ENCODE measurements around the gene HGFAC. TPM values are rescaled to one million over a fixed set of nuclear protein-coding genes. Genes with fewer than 3 reads are reported as not detected.

The HGFAC gene
- total and polyA plus RNA-seq, 7 donors, result 0.22 to 0.55 (median 0.36) TPM; not detected in 2

- DNase-seq, result no peak
- H3K36me3 ChIP-seq, result peaks cover 9 to 78% (median 23%) of the 10 kb centered on the region in 4 donors
Measured at GRCh38 chr4:3420956-3421355, 20.8 kb upstream of the HGFAC start.

GRCh38 chr4:3421470-3421869, 20.3 kb upstream of the HGFAC start:
- intact Hi-C loops (cut with DNase I), result no loop called here
- DNase-seq, result no peak
- no peaks in the 10 kb centered on the region for H3K4me1 ChIP-seq
- WGBS, 2 donors, result 87 to 90% methylated on average over 12 of the region's 12 CpGs
- H3K36me3 ChIP-seq, result peaks cover 9 to 72% (median 23%) of the 10 kb centered on the region in 4 donors
- no peaks in the 10 kb centered on the region for H3K27me3 ChIP-seq
- H3K4me3 ChIP-seq, result no peak overlapping the region
- no peak overlapping the region for H3K27ac ChIP-seq
- no peaks in the 10 kb centered on the region for H3K9me3 ChIP-seq
- TF ChIP-seq POLR2A (IDR thresholded peaks at IDR 0.05) (no peak), POLR2AphosphoS5 (IDR thresholded peaks at IDR 0.05) (no peak), EP300 (IDR thresholded peaks at IDR 0.05) (no peak), CTCF (IDR thresholded peaks at IDR 0.05) (no peak)

More at GRCh38 chr4:3420956-3421355, 20.8 kb upstream of the HGFAC start:
- no peaks in the 10 kb centered on the region for H3K4me1 ChIP-seq
- TF ChIP-seq POLR2A (IDR thresholded peaks at IDR 0.05), result no peak
- no peak for TF ChIP-seq EP300 (IDR thresholded peaks at IDR 0.05)
- no peak for TF ChIP-seq CTCF (IDR thresholded peaks at IDR 0.05)
- no peak for TF ChIP-seq POLR2AphosphoS5 (IDR thresholded peaks at IDR 0.05)
- 93 to 94% methylated on average over 10 of the region's 10 CpGs for WGBS, 2 donors
- intact Hi-C loops (cut with DNase I), result no loop called here
- H3K9me3 ChIP-seq, result no peaks in the 10 kb centered on the region
- H3K27ac ChIP-seq, result no peak overlapping the region
- no peak overlapping the region for H3K4me3 ChIP-seq
- no peaks in the 10 kb centered on the region for H3K27me3 ChIP-seq

GRCh38 chr4:3422241-3422801, 19.4 kb upstream of the HGFAC start:
- no peak overlapping the region for H3K4me3 ChIP-seq
- H3K9me3 ChIP-seq, result no peaks in the 10 kb centered on the region
- WGBS, 2 donors, result 92% methylated on average over 29 of the region's 29 CpGs
- no peak overlapping the region for H3K27ac ChIP-seq
- intact Hi-C loops (cut with DNase I), result no loop called here
- H3K27me3 ChIP-seq, result no peaks in the 10 kb centered on the region
- no peaks in the 10 kb centered on the region for H3K4me1 ChIP-seq
- no peak for DNase-seq
- TF ChIP-seq POLR2A (IDR thresholded peaks at IDR 0.05), result no peak
- no peak for TF ChIP-seq CTCF (IDR thresholded peaks at IDR 0.05)
- TF ChIP-seq EP300 (IDR thresholded peaks at IDR 0.05), result no peak
- no peak for TF ChIP-seq POLR2AphosphoS5 (IDR thresholded peaks at IDR 0.05)
- peaks cover 13 to 72% (median 15%) of the 10 kb centered on the region in 4 donors for H3K36me3 ChIP-seq

GRCh38 chr4:3422808-3423297, 18.9 kb upstream of the HGFAC start:
- no peak for DNase-seq
- intact Hi-C loops (cut with DNase I), result no loop called here
- Histone ChIP-seq H3K9me3 (no peaks in the 10 kb centered on the region), H3K4me1 (no peaks in the 10 kb centered on the region), H3K4me3 (no peak overlapping the region), H3K27ac (no peak overlapping the region), H3K36me3 (peaks cover 10 to 68% (median 13%) of the 10 kb centered on the region in 4 donors), H3K27me3 (no peaks in the 10 kb centered on the region)
- no peak for TF ChIP-seq EP300 (IDR thresholded peaks at IDR 0.05)
- TF ChIP-seq CTCF (IDR thresholded peaks at IDR 0.05), result no peak
- TF ChIP-seq POLR2A (IDR thresholded peaks at IDR 0.05), result no peak
- no peak for TF ChIP-seq POLR2AphosphoS5 (IDR thresholded peaks at IDR 0.05)
- WGBS, 2 donors, result 92 to 94% methylated on average over 19 of the region's 19 CpGs

- 95 to 96% methylated on average over 16 of the region's 16 CpGs for WGBS, 2 donors
Measured at GRCh38 chr4:3423406-3423805, 18.4 kb upstream of the HGFAC start.

More at GRCh38 chr4:3423406-3423805, 18.4 kb upstream of the HGFAC start:
- no peak for DNase-seq
- Histone ChIP-seq H3K27me3 (no peaks in the 10 kb centered on the region), H3K27ac (no peak overlapping the region), H3K36me3 (peaks cover 6 to 68% (median 11%) of the 10 kb centered on the region in 4 donors), H3K9me3 (no peaks in the 10 kb centered on the region), H3K4me3 (no peak overlapping the region), H3K4me1 (no peaks in the 10 kb centered on the region)
- TF ChIP-seq CTCF (IDR thresholded peaks at IDR 0.05) (no peak), EP300 (IDR thresholded peaks at IDR 0.05) (no peak), POLR2AphosphoS5 (IDR thresholded peaks at IDR 0.05) (no peak), POLR2A (IDR thresholded peaks at IDR 0.05) (no peak)
- intact Hi-C loops (cut with DNase I), result no loop called here

All from sigmoid colon (tissue), 7 donors.